Adrenal gland (tissue), 12 donors: Measurements from ENCODE around the gene VPS37D. TPM values are rescaled to one million over a fixed set of nuclear protein-coding genes. Genes with fewer than 3 reads are reported as not detected.

ENCODE experiments used
- DNase-seq, 7 donors: peaks; one replicate each; pipeline ENCODE4 v3.0.0-alpha.2; 2019 to 2020
- H3K27ac ChIP-seq, 5 donors: fragments of 200-600 bp; sonication (generic) in 4 of 5; 1 replicate in 3 of 5; 2 replicates in 2 of 5; pipeline versions ENCODE4 v1.5.1 to v1.8.0; 2016 to 2020; ENCODE audit warnings: mild to moderate bottlenecking in 1 of 5
- H3K27me3 ChIP-seq: fragments of 200-600 bp; 2 replicates; pipeline ENCODE4 v1.8.0; 2021
- H3K36me3 ChIP-seq, 2 donors: fragments of 200-600 bp; replicated peaks in 1 of 2; 1 replicate in 1 of 2; 2 replicates in 1 of 2; pipeline versions ENCODE4 v1.5.1 to v1.8.0; 2018 to 2022
- H3K4me1 ChIP-seq, 2 donors: fragments of 200-600 bp; replicated peaks in 1 of 2; 1 replicate in 1 of 2; 2 replicates in 1 of 2; pipeline versions ENCODE4 v1.5.1 to v1.8.0; 2018 to 2021
- H3K4me3 ChIP-seq, 4 donors: fragments of 200-600 bp; sonication (generic) in 3 of 4; one replicate each; pipeline ENCODE4 v1.5.1; 2016 to 2018
- H3K9me3 ChIP-seq, 3 donors: fragments of 200-600 bp; sonication (generic) in 1 of 3; replicated peaks in 1 of 3; 1 replicate in 2 of 3; 2 replicates in 1 of 3; pipeline versions ENCODE4 v1.5.1 to v1.8.0; 2016 to 2021
- POLR2A ChIP-seq, 2 donors: fragments of 450-650 bp; IDR thresholded peaks; one replicate each; pipeline ENCODE4 v1.6.1; 2017; ENCODE audit warnings: antibody characterized with exemption in 2 of 2, mild to moderate bottlenecking in 2 of 2, moderate library complexity in 1 of 2
- WGBS, 4 donors: extraction: QIAGEN DNeasy Blood & Tissue Kit in 2 of 4; methylation state at CpG; one replicate each; pipeline versions ENCODE4 v1.1.5 to v1.1.7; 2013 to 2017; 5-methylcytosine and 5-hydroxymethylcytosine counted together
- intact Hi-C, 2 donors: fragments of 100-400 bp; cut with DNase I; formaldehyde crosslinking; loops; one replicate each; pipeline versions ENCODE4 v1.14.1 to v1.15.0; 2022 to 2023
- polyA plus RNA-seq, 3 donors: library from polyadenylated mRNA; stranded (reverse); fragments of 200-250 nt in 2 of 3; fragments of 350-450 nt in 1 of 3; fragmentation: Illumina TruSeq in 1 of 3; extraction: RNeasy Lipid Tissue Mini Kit (QIAGEN cat#74804) in 1 of 3; gene quantifications; one replicate each; pipeline ENCODE4 v1.2.3, GENCODE V29; 2013 to 2014
- total RNA-seq, 9 donors: library from RNA; depleted of rRNA in 4 of 9; stranded (reverse); fragments of >200 nt in 4 of 9; fragments of 120-200 nt in 1 of 9; fragmentation: NEBNext Ultra II Directional in 1 of 9; extraction: Animal tissue kit (Norgen Biotek cat#: 25700) in 1 of 9; gene quantifications; one replicate each; pipeline versions ENCODE4 v1.1.0 to v1.2.4, GENCODE V29; 2013 to 2023
- TF ChIP-seq, protein P1 (sequence below), 6 experiments: fragments of 450-650 bp in 4 of 6; fragments of 200-600 bp in 2 of 6; sonication (generic) in 1 of 6; IDR thresholded peaks; 1 replicate in 5 of 6; 2 replicates in 1 of 6; pipeline versions ENCODE4 v1.5.1 to v1.8.0; 2016 to 2021; ENCODE audit warnings: antibody characterized with exemption in 6 of 6, mild to moderate bottlenecking in 2 of 6, moderate library complexity in 1 of 6
- donor health status: healthy with polysubstance abuse.
- donor health status: Bipolar disorder and iron deficiency.
- donor health status: DM: yes; HTN: yes; CAD: no.
- donor health status: DM: no; HTN: no; CAD: no.
- donor health status: DM: no; HTN: no; CAD: no.
- donor health status: DM: yes; HTN: yes; CAD: no.

Gene VPS37D
- total and polyA plus RNA-seq, 12 donors, result 0.20 to 7.0 (median 2.0) TPM

- Histone ChIP-seq H3K9me3 (no peaks in the 10 kb centered on the region), H3K36me3 (peaks cover 0 to 6% of the 10 kb centered on the region in 2 donors), H3K4me3 (no peak overlapping the region), H3K27ac (no peak overlapping the region), H3K4me1 (peaks cover 20 to 31% of the 10 kb centered on the region in 2 donors), H3K27me3 (no peaks in the 10 kb centered on the region)
- DNase-seq, result no peak
- intact Hi-C loops, result no loop called here
- 89 to 94% (median 91%) methylated on average over 7 of the region's 7 CpGs for WGBS, 4 donors
- TF ChIP-seq POLR2A (IDR thresholded peaks at IDR 0.05), result no peak
- TF ChIP-seq, protein P1, sequence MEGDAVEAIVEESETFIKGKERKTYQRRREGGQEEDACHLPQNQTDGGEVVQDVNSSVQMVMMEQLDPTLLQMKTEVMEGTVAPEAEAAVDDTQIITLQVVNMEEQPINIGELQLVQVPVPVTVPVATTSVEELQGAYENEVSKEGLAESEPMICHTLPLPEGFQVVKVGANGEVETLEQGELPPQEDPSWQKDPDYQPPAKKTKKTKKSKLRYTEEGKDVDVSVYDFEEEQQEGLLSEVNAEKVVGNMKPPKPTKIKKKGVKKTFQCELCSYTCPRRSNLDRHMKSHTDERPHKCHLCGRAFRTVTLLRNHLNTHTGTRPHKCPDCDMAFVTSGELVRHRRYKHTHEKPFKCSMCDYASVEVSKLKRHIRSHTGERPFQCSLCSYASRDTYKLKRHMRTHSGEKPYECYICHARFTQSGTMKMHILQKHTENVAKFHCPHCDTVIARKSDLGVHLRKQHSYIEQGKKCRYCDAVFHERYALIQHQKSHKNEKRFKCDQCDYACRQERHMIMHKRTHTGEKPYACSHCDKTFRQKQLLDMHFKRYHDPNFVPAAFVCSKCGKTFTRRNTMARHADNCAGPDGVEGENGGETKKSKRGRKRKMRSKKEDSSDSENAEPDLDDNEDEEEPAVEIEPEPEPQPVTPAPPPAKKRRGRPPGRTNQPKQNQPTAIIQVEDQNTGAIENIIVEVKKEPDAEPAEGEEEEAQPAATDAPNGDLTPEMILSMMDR (IDR thresholded peaks at IDR 0.05), result no peak
Observed at GRCh38 chr7:73680501-73680900, 12.9 kb downstream of the VPS37D start.

DNA sequence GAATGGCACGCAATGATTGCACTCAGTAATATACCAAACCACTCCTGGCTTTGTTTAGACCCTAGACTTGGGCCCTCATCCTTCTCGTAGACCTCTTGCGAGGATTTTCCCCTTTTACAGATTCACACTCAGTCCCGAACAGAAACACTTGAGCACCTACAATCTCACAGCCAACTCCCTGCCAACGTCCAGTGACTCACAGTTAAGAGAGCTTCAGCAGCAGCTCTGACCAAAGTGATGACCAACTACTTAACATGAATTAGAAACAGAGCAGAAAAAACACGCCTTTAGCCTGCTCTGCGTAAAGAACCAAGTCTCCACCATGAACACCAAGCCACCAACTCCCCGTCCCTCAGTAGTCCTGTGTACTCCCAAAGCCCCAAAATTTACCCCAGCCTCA is 13.4 kb downstream of the VPS37D start:
- H3K27me3 ChIP-seq, result no peaks in the 10 kb centered on the region
- peak overlapping the region in 1 of 4 donors; percentile 90 for H3K4me3 ChIP-seq
- H3K9me3 ChIP-seq, result no peaks in the 10 kb centered on the region
- TF ChIP-seq POLR2A (IDR thresholded peaks at IDR 0.05), result no peak
- TF ChIP-seq, protein P1 (IDR thresholded peaks at IDR 0.05), result no peak
- H3K27ac ChIP-seq, result no peak overlapping the region
- 70 to 79% (median 73%) methylated on average over 8 of the region's 8 CpGs for WGBS, 4 donors
- no peak for DNase-seq
- H3K4me1 ChIP-seq, result peaks cover 20 to 31% of the 10 kb centered on the region in 2 donors
- peaks cover 0 to 6% of the 10 kb centered on the region in 2 donors for H3K36me3 ChIP-seq
- intact Hi-C loops, result no loop called here

GRCh38 chr7:73682745-73683055 is 15.1 kb downstream of the VPS37D start:
- TF ChIP-seq POLR2A (IDR thresholded peaks at IDR 0.05), result no peak
- TF ChIP-seq, protein P1 (IDR thresholded peaks at IDR 0.05), result no peak
- no peak for DNase-seq
- intact Hi-C loops, result no loop called here
- H3K4me1 ChIP-seq, result peaks cover 20 to 31% of the 10 kb centered on the region in 2 donors
- peak overlapping the region; percentile 17 to 94 (median 61) for H3K4me3 ChIP-seq
- no peaks in the 10 kb centered on the region for H3K9me3 ChIP-seq
- H3K27me3 ChIP-seq, result no peaks in the 10 kb centered on the region
- peaks cover 0 to 18% of the 10 kb centered on the region in 2 donors for H3K36me3 ChIP-seq
- 1 to 4% (median 2%) methylated on average over 11 to 33 of the region's 33 CpGs for WGBS, 4 donors
- peak overlapping the region in 4 of 5 donors; percentile 57 to 94 (median 86) for H3K27ac ChIP-seq

- H3K36me3 ChIP-seq, result peaks cover 0 to 18% of the 10 kb centered on the region in 2 donors
Observed at GRCh38 chr7:73683056-73683787, 15.6 kb downstream of the VPS37D start, which contains the start of the genes BUD23 and DNAJC30. TSS of gene BUD23 (plus strand) at chr7:73683597. CDS start at chr7:73683626, 29 bp downstream. TSS of gene DNAJC30 (minus strand) at chr7:73683453. CDS start at chr7:73683423, 30 bp downstream.

More at GRCh38 chr7:73683056-73683787, 15.6 kb downstream of the VPS37D start, which contains the start of the genes BUD23 and DNAJC30:
- DNase-seq, result peak; percentile 98 to 99 (median 99)
- peak; percentile 25 to 70 for TF ChIP-seq POLR2A (IDR thresholded peaks at IDR 0.05)
- TF ChIP-seq, protein P1 (IDR thresholded peaks at IDR 0.05), result peak in 3 of 6 experiments; percentile 14 to 34 (median 15)
- intact Hi-C loops, result no loop called here
- 0 to 1% (median 1%) methylated on average over 15 to 68 of the region's 68 CpGs for WGBS, 4 donors
- Histone ChIP-seq H3K4me3 (peak within 1 kb of the TSS; percentile 40 to 94 (median 86)), H3K4me1 (peaks cover 20 to 31% of the 10 kb centered on the region in 2 donors), H3K9me3 (no peaks in the 10 kb centered on the region), H3K27ac (peak within 1 kb of the TSS in 4 of 5 donors; percentile 57 to 94 (median 86)), H3K27me3 (no peaks in the 10 kb centered on the region)
